ENCODE data around the gene UMAD1. TPM values are rescaled to one million over a fixed set of nuclear protein-coding genes. Genes with fewer than 3 reads are reported as not detected.

UMAD1 gene
- total RNA-seq, 2 experiments from 2014 or later: 11.0 to 15.3 TPM

GRCh38 chr7:7667187-7667586 lies 26.6 kb downstream of the UMAD1 start:
- no peak overlapping the region for H3K4me3 ChIP-seq (ENCODE audit: low read length)
- Mint-ChIP-seq H3K4me1 (ENCODE audit: low read depth) (peaks cover 52% of the 10 kb centered on the region), H3K36me3 (ENCODE audit: low read depth) (peaks cover 9% of the 10 kb centered on the region), H3K9me3 (no peaks in the 10 kb centered on the region), H3K27me3 (no peaks in the 10 kb centered on the region), H3K27ac (no peak overlapping the region), H3K4me3 (no peak overlapping the region)
- POLR2A ChIA-PET: interaction anchor here (2.9 kb wide), 1 partner anchor 27 kb away, joined by 16 read pairs; the partner anchor contains the start of gene UMAD1
- H3K36me3 ChIP-seq (ENCODE audit: insufficient read depth, low read length): no peaks in the 10 kb centered on the region
- no peak for ATAC-seq (ENCODE audit: poor library complexity)
- H3K4me1 ChIP-seq (ENCODE audit: insufficient read depth, low read length): peaks cover 2% of the 10 kb centered on the region
- no peak for DNase-seq
- H3K9me3 ChIP-seq (ENCODE audit: control insufficient read depth in 1 of 2, insufficient read depth in 1 of 2, low read length in 2 of 2): no peaks in the 10 kb centered on the region
- no peaks in the 10 kb centered on the region for H3K27me3 ChIP-seq (ENCODE audit: control insufficient read depth in 1 of 2, insufficient read depth in 2 of 2, low read length in 2 of 2)
- no peak for TF ChIP-seq CTCF (IDR thresholded peaks at IDR 0.05)
- no peak overlapping the region for H3K27ac ChIP-seq (ENCODE audit: low read depth in 1 of 2, low read length in 2 of 2)
- intact Hi-C loops (cut with DNase I, micrococcal nuclease): no loop called here
- CTCF ChIA-PET: no interaction called here

- TF ChIP-seq CTCF (IDR thresholded peaks at IDR 0.05): no peak
- H3K36me3 ChIP-seq (ENCODE audit: insufficient read depth, low read length): no peaks in the 10 kb centered on the region
- Mint-ChIP-seq H3K4me1 (ENCODE audit: low read depth) (peaks cover 60% of the 10 kb centered on the region), H3K27ac (peak overlapping the region; percentile 85), H3K9me3 (no peaks in the 10 kb centered on the region), H3K4me3 (no peak overlapping the region), H3K27me3 (no peaks in the 10 kb centered on the region), H3K36me3 (ENCODE audit: low read depth) (peaks cover 21% of the 10 kb centered on the region)
- H3K4me3 ChIP-seq (ENCODE audit: low read length): no peak overlapping the region
- DNase-seq (no peak), ATAC-seq (ENCODE audit: poor library complexity) (no peak)
- no peaks in the 10 kb centered on the region for H3K4me1 ChIP-seq (ENCODE audit: insufficient read depth, low read length)
- no peak overlapping the region for H3K27ac ChIP-seq (ENCODE audit: low read depth in 1 of 2, low read length in 2 of 2)
- ChIA-PET POLR2A (interaction anchor here (2.9 kb wide), 1 partner anchor 28 kb away, joined by 16 read pairs; the partner anchor contains the start of gene UMAD1), CTCF (no interaction called here)
- no peaks in the 10 kb centered on the region for H3K9me3 ChIP-seq (ENCODE audit: control insufficient read depth in 1 of 2, insufficient read depth in 1 of 2, low read length in 2 of 2)
- intact Hi-C loops (cut with DNase I, micrococcal nuclease): no loop called here
- H3K27me3 ChIP-seq (ENCODE audit: control insufficient read depth in 1 of 2, insufficient read depth in 2 of 2, low read length in 2 of 2): no peaks in the 10 kb centered on the region
These were observed 28.2 kb downstream of the UMAD1 start for GRCh38 chr7:7668706-7669105.

GRCh38 chr7:7670490-7670889 lies 29.9 kb downstream of the UMAD1 start:
- ChIA-PET POLR2A (no interaction called here), CTCF (no interaction called here)
- Histone ChIP-seq H3K27me3 (ENCODE audit: control insufficient read depth in 1 of 2, insufficient read depth in 2 of 2, low read length in 2 of 2) (no peaks in the 10 kb centered on the region), H3K4me1 (ENCODE audit: insufficient read depth, low read length) (no peaks in the 10 kb centered on the region), H3K27ac (ENCODE audit: low read depth in 1 of 2, low read length in 2 of 2) (no peak overlapping the region), H3K9me3 (ENCODE audit: control insufficient read depth in 1 of 2, insufficient read depth in 1 of 2, low read length in 2 of 2) (no peaks in the 10 kb centered on the region), H3K4me3 (ENCODE audit: low read length) (no peak overlapping the region), H3K36me3 (ENCODE audit: insufficient read depth, low read length) (peaks cover 12% of the 10 kb centered on the region)
- DNase-seq (no peak), ATAC-seq (ENCODE audit: poor library complexity) (peak; percentile 53)
- no peak for TF ChIP-seq CTCF (IDR thresholded peaks at IDR 0.05)
- Mint-ChIP-seq H3K27me3 (no peaks in the 10 kb centered on the region), H3K4me1 (ENCODE audit: low read depth) (peaks cover 55% of the 10 kb centered on the region), H3K4me3 (no peak overlapping the region), H3K27ac (peak overlapping the region; percentile 85), H3K9me3 (no peaks in the 10 kb centered on the region), H3K36me3 (ENCODE audit: low read depth) (peaks cover 33% of the 10 kb centered on the region)
- intact Hi-C loops (cut with DNase I, micrococcal nuclease): no loop called here

Data from CD4-positive, alpha-beta T cell (primary cell).